DOHH2 (cell line): ENCODE results near the gene RIC8A.
"Not testable (repeated sequence)": the region's sequence is repeated elsewhere in the genome, so short reads cannot be mapped to it uniquely, and the experiment has no call there.

Experiments
- H3F3A ChIP-seq: fragments of 200-600 bp; sonication (generic), shearing (Covaris generic); 2 replicates; pipeline ENCODE4 v1.6.0; 2016; ENCODE audit warnings: antibody characterized with exemption, mild to moderate bottlenecking; ENCODE audit not compliant: control insufficient read depth, insufficient read depth
- H3K27ac ChIP-seq: fragments of 200-600 bp; sonication (generic); 2 replicates; pipeline ENCODE4 v1.5.1; 2014; ENCODE audit warnings: low read depth, mild to moderate bottlenecking, low read length, moderate library complexity
- H3K27me3 ChIP-seq: fragments of 200-600 bp; sonication (generic); 2 replicates; pipeline ENCODE4 v1.6.1; 2014; ENCODE audit warnings: mild to moderate bottlenecking, low read length, mixed read lengths; ENCODE audit not compliant: control insufficient read depth
- H3K36me3 ChIP-seq: fragments of 200-600 bp; sonication (generic); 2 replicates; pipeline ENCODE4 v1.6.1; 2014; ENCODE audit warnings: mild to moderate bottlenecking, low read length, moderate library complexity, mixed read lengths; ENCODE audit not compliant: control insufficient read depth
- H3K4me1 ChIP-seq: fragments of 200-600 bp; sonication (generic); 2 replicates; pipeline ENCODE4 v1.6.1; 2014; ENCODE audit warnings: mild to moderate bottlenecking, low read length, mixed read lengths; ENCODE audit not compliant: control insufficient read depth
- H3K4me2 ChIP-seq: fragments of 200-600 bp; sonication (generic); 2 replicates; pipeline ENCODE4 v1.6.0; 2014; ENCODE audit warnings: mild to moderate bottlenecking, low read length, moderate library complexity
- H3K4me3 ChIP-seq: fragments of 200-600 bp; sonication (generic); 2 replicates; pipeline ENCODE4 v1.5.1; 2014; ENCODE audit warnings: mild to moderate bottlenecking, low read length, mixed read lengths
- H3K79me2 ChIP-seq: fragments of 200-600 bp; sonication (generic); 2 replicates; pipeline ENCODE4 v1.6.1; 2014; ENCODE audit warnings: mild to moderate bottlenecking, low read length, mixed read lengths; ENCODE audit not compliant: control insufficient read depth
- H3K9me2 ChIP-seq: fragments of 200-600 bp; sonication (generic); replicated peaks from 2 replicates; pipeline ENCODE4 v1.6.1; 2014; ENCODE audit warnings: mild to moderate bottlenecking, low read length, mixed read lengths; ENCODE audit not compliant: control insufficient read depth
- H3K9me3 ChIP-seq: fragments of 200-600 bp; sonication (generic); 2 replicates; pipeline ENCODE4 v1.6.1; 2014; ENCODE audit warnings: antibody characterized with exemption, low read length, mixed read lengths; ENCODE audit not compliant: control insufficient read depth, insufficient read depth
- H4K20me1 ChIP-seq: fragments of 200-600 bp; sonication (generic); 2 replicates; pipeline ENCODE4 v1.6.0; 2014; ENCODE audit warnings: low read depth, mild to moderate bottlenecking, antibody characterized with exemption, low read length, moderate library complexity; ENCODE audit not compliant: control insufficient read depth, insufficient read depth
- EZH2phosphoT487 ChIP-seq: fragments of 200-600 bp; sonication (generic); IDR thresholded peaks from 2 replicates; pipeline ENCODE4 v1.6.1; 2017; ENCODE audit warnings: borderline replicate concordance, mild to moderate bottlenecking, antibody characterized with exemption, low read length, moderate library complexity, mixed read lengths
- TF ChIP-seq, protein P1 (sequence below): fragments of 200-600 bp; sonication (generic); IDR thresholded peaks from one replicate; pipeline ENCODE4 v1.5.1; 2014; ENCODE audit warnings: antibody characterized with exemption, mild to moderate bottlenecking, low read depth, low read length; ENCODE audit not compliant: poor library complexity, severe bottlenecking

Gene RIC8A

DNA sequence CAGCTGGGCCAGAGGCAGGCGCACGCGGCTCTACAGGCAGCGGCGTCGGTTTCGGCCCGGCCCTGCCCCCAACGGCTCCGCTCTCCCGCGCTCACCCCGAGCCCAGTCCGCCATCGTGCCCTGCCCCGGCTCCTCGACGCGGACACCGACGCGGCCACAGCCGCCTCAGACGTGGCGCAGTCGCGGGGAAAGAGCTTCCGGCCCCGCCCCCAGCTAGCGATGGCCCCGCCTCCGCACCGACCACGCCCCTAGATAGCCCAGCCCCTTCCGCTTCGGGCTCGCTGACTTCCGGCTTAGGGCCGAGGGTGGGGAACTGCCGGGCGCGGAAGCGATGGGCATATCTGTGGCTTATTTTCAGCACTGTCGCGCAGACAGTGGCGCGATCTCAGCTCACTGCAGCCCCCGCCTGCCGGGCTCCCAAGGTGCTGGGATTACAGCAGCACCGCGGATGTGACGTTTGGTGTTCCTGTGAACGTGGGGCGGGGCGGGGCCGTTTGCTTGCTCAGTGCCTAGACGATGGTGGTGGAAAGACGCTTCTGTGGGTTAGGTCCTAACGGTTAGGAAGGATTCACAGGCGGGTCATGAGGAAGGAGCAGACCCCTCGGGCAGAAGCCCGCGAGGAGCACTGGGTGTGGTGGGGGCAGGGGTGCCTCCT is at the start of gene RIC8A, which contains the start of gene BET1L:
TSS of gene RIC8A (plus strand) at position 501 of the 655 bp plus-strand sequence. CDS start 1,147 bp downstream, outside the sequence.
TSS of gene BET1L (minus strand) at position 192 of the 655 bp plus-strand sequence. CDS start at position 114, 78 bp downstream.
- TF ChIP-seq, protein P1, sequence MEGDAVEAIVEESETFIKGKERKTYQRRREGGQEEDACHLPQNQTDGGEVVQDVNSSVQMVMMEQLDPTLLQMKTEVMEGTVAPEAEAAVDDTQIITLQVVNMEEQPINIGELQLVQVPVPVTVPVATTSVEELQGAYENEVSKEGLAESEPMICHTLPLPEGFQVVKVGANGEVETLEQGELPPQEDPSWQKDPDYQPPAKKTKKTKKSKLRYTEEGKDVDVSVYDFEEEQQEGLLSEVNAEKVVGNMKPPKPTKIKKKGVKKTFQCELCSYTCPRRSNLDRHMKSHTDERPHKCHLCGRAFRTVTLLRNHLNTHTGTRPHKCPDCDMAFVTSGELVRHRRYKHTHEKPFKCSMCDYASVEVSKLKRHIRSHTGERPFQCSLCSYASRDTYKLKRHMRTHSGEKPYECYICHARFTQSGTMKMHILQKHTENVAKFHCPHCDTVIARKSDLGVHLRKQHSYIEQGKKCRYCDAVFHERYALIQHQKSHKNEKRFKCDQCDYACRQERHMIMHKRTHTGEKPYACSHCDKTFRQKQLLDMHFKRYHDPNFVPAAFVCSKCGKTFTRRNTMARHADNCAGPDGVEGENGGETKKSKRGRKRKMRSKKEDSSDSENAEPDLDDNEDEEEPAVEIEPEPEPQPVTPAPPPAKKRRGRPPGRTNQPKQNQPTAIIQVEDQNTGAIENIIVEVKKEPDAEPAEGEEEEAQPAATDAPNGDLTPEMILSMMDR = no peak
- TF ChIP-seq EZH2phosphoT487 = no peak
- no peaks in the 10 kb centered on the region for H3K9me3 ChIP-seq
- H3K27me3 ChIP-seq = no peaks in the 10 kb centered on the region
- H3F3A ChIP-seq = peaks cover 8% of the 10 kb centered on the region
- peaks cover 26% of the 10 kb centered on the region for H3K4me1 ChIP-seq
- no peaks in the 10 kb centered on the region for H3K9me2 ChIP-seq
- H4K20me1 ChIP-seq = peaks cover 20% of the 10 kb centered on the region
- peak within 1 kb of the TSS; percentile 100 for H3K4me3 ChIP-seq
- H3K27ac ChIP-seq = peak within 1 kb of the TSS; percentile 89
- H3K79me2 ChIP-seq = peaks cover 66% of the 10 kb centered on the region
- peak within 1 kb of the TSS; percentile 98 for H3K4me2 ChIP-seq
- H3K36me3 ChIP-seq = peaks cover 82% of the 10 kb centered on the region

DNA sequence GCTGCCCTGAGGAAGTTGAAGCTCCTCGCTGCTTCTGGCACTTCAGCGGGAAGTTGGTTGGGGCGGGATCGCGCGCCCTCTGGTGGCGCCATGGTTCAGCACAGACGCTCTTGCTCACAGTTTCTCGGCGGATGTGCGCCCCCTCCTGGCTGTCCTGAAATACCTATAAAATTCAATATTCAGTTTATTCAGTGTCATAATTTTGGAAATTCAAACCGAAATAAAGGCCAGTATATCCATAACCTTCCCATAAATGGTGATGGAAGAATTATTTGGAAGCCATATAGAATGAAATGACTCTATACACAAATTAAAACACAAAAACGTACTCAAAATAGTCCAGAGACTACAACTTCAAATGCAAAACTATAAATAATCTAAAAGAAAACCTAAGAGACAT is 27.3 kb upstream of the RIC8A start:
- TF ChIP-seq, protein P1 = peak; percentile 29
- H3K36me3 ChIP-seq, H4K20me1 ChIP-seq, H3K9me3 ChIP-seq, H3F3A ChIP-seq, H3K4me3 ChIP-seq, H3K9me2 ChIP-seq, H3K27me3 ChIP-seq, H3K79me2 ChIP-seq, H3K27ac ChIP-seq, H3K4me2 ChIP-seq, H3K4me1 ChIP-seq: not testable (repeated sequence)

DNA sequence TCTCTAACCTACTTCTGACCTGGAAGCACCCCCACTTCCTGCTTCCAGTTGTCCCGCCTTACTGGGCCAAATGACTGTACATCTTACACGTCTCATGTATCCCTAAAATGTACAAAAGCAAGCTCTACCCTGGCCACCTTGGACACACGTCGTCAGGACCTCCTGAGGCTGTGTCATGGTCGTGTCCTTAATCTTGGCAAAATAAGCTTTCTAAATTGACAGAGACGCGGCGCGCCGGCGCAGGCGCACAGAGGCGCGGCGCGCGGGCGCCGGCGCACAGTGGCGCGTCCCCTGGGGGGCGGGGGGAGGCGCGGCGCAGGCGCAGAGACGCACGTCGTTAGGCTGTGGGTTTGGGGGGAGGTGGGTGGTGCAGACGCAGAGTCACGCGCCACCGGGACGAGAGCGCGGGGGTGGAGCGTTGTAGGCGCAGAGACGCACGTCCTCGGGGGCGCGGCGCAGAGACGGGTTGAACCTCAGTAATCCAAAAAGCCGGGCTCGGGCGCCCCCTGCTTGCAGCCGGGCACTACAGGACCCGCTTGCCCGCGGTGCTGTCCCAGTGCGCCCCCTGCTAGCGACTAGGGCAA is 18.2 kb upstream of the RIC8A start:
- not testable (repeated sequence) for H4K20me1 ChIP-seq, H3K36me3 ChIP-seq, H3F3A ChIP-seq, H3K27ac ChIP-seq, H3K4me1 ChIP-seq, H3K9me2 ChIP-seq, H3K27me3 ChIP-seq, H3K4me2 ChIP-seq, H3K79me2 ChIP-seq, H3K9me3 ChIP-seq, H3K4me3 ChIP-seq
- TF ChIP-seq, protein P1 = peak; percentile 10
